IMR-90 (cell line): ENCODE measurements around the gene RBFOX1. TPM values are rescaled to one million over a fixed set of nuclear protein-coding genes. Genes with fewer than 3 reads are reported as not detected.

Source experiments
- ATAC-seq: fragments of 200-7000 bp; cut with Tn5 transposase; 2 replicates; pipeline ENCODE4 v1.9.1; 2020; ENCODE audit warnings: low read depth, mild to moderate bottlenecking, moderate library complexity
- BruUV-seq: library from RNA; stranded (reverse); fragments of 400-500 nt; replicated peaks from 2 replicates; lab custom pipeline; 2021; lab: Mats Ljungman, UMichigan
- CTCF ChIA-PET: fragments of 300-600 bp; formaldehyde crosslinking; extraction: SDS; loops from one replicate; lab custom pipeline; 2021; ENCODE audit warnings: antibody characterized with exemption; lab: Yijun Ruan, JAX
- POLR2A ChIA-PET: fragments of 300-600 bp; sonication (Branson Sonifier 250); formaldehyde crosslinking; loops from one replicate; lab custom pipeline; 2022; ENCODE audit warnings: antibody characterized with exemption; ENCODE audit not compliant: unreplicated experiment; lab: Charles Lee
- DNase-seq: peaks from one replicate; pipeline ENCODE4 v3.0.0; 2013
- H2AFZ ChIP-seq: replicated peaks from 2 replicates; pipeline ENCODE3; 2013; ENCODE audit warnings: low read length, mild to moderate bottlenecking; ENCODE audit not compliant: poor library complexity
- H2AK5ac ChIP-seq: 2 replicates; pipeline ENCODE4 v1.6.1; 2013; ENCODE audit warnings: low read depth, low read length, inconsistent platforms
- H2AK9ac ChIP-seq: replicated peaks from 2 replicates; pipeline ENCODE3; 2013; ENCODE audit warnings: mild to moderate bottlenecking, low read depth, low read length, moderate library complexity; ENCODE audit not compliant: poor library complexity
- H2BK120ac ChIP-seq: 2 replicates; pipeline ENCODE4 v1.6.1; 2013; ENCODE audit warnings: low read depth, low read length, inconsistent platforms
- H2BK15ac ChIP-seq: 3 replicates; pipeline ENCODE4 v1.6.1; 2013; ENCODE audit warnings: low read depth, low read length, inconsistent platforms
- H2BK20ac ChIP-seq: 2 replicates; pipeline ENCODE4 v1.6.1; 2013; ENCODE audit warnings: low read depth, mild to moderate bottlenecking, inconsistent platforms, low read length, moderate library complexity
- H2BK5ac ChIP-seq: 2 replicates; pipeline ENCODE4 v1.6.1; 2013; ENCODE audit warnings: mild to moderate bottlenecking, low read depth, low read length, inconsistent platforms; ENCODE audit not compliant: poor library complexity, severe bottlenecking
- H3K14ac ChIP-seq: replicated peaks from 2 replicates; pipeline ENCODE4 v1.6.1; 2013; ENCODE audit warnings: low read depth, low read length, inconsistent platforms
- H3K18ac ChIP-seq: 2 replicates; pipeline ENCODE4 v1.6.1; 2013; ENCODE audit warnings: low read depth, low read length, control low read depth
- H3K23ac ChIP-seq: 2 replicates; pipeline ENCODE4 v1.6.1; 2013; ENCODE audit warnings: low read depth, low read length, inconsistent platforms
- H3K27ac ChIP-seq: 2 replicates; pipeline ENCODE4 v1.5.1; 2013; ENCODE audit warnings: mild to moderate bottlenecking, control low read depth, low read length; ENCODE audit not compliant: insufficient read depth
- H3K27me3 ChIP-seq: 2 replicates; pipeline ENCODE4 v1.6.1; 2013; ENCODE audit warnings: low read length; ENCODE audit not compliant: control insufficient read depth, insufficient read depth
- H3K36me3 ChIP-seq: 2 replicates; pipeline ENCODE4 v1.6.1; 2013; ENCODE audit warnings: low read length, mixed read lengths; ENCODE audit not compliant: control insufficient read depth, insufficient read depth
- H3K4ac ChIP-seq: 2 replicates; pipeline ENCODE4 v1.6.1; 2013; ENCODE audit warnings: low read depth, low read length, inconsistent platforms
- H3K4me1 ChIP-seq: 2 replicates; pipeline ENCODE4 v1.6.1; 2013; ENCODE audit warnings: low read length, mixed read lengths; ENCODE audit not compliant: control insufficient read depth, insufficient read depth
- H3K4me2 ChIP-seq: 2 replicates; pipeline ENCODE4 v1.6.1; 2013; ENCODE audit warnings: low read depth, mild to moderate bottlenecking, control low read depth, low read length, moderate library complexity
- H3K4me3 ChIP-seq: 2 replicates; pipeline ENCODE4 v1.5.1; 2013; ENCODE audit warnings: low read depth, mild to moderate bottlenecking, control low read depth, low read length, moderate library complexity; ENCODE audit not compliant: insufficient read depth
- H3K56ac ChIP-seq: 2 replicates; pipeline ENCODE4 v1.6.1; 2013; ENCODE audit warnings: low read length, inconsistent platforms; ENCODE audit not compliant: insufficient read depth; ENCODE audit errors: extremely low read depth
- H3K79me1 ChIP-seq, 2 experiments: 2 replicates each; pipeline ENCODE4 v1.6.1; 2013; ENCODE audit warnings: low read length in 2 of 2, inconsistent platforms in 1 of 2, low read depth in 1 of 2
- H3K9ac ChIP-seq: 2 replicates; pipeline ENCODE4 v1.6.1; 2013; ENCODE audit warnings: low read depth, low read length, control low read depth
- H3K9me1 ChIP-seq: 2 replicates; pipeline ENCODE4 v1.6.1; 2013; ENCODE audit warnings: low read length, inconsistent platforms; ENCODE audit not compliant: insufficient read depth
- H3K9me3 ChIP-seq: 2 replicates; pipeline ENCODE4 v1.6.1; 2013; ENCODE audit warnings: low read length; ENCODE audit not compliant: control insufficient read depth, insufficient read depth
- H4K20me1 ChIP-seq: 2 replicates; pipeline ENCODE4 v1.6.1; 2013; ENCODE audit warnings: low read length, inconsistent platforms; ENCODE audit not compliant: insufficient read depth
- H4K5ac ChIP-seq: 2 replicates; pipeline ENCODE4 v1.6.1; 2013; ENCODE audit warnings: mild to moderate bottlenecking, low read depth, low read length, control low read depth
- H4K8ac ChIP-seq, 2 experiments: 2 replicates each; pipeline ENCODE4 v1.6.1; 2013; ENCODE audit warnings: low read depth in 2 of 2, low read length in 2 of 2, control low read depth in 1 of 2, inconsistent platforms in 1 of 2
- H4K91ac ChIP-seq: 2 replicates; pipeline ENCODE4 v1.6.1; 2013; ENCODE audit warnings: low read depth, low read length, inconsistent platforms; ENCODE audit not compliant: insufficient read depth
- BHLHE40 ChIP-seq: fragments of 150-350 bp; IDR thresholded peaks from 2 replicates; pipeline ENCODE4 v1.6.1; 2016; ENCODE audit warnings: mild to moderate bottlenecking, low read depth, low read length
- CEBPB ChIP-seq: IDR thresholded peaks from 2 replicates; pipeline ENCODE4 v1.6.1; 2012; ENCODE audit warnings: low read depth, low read length, improper control_type of control experiment
- CHD1 ChIP-seq: IDR thresholded peaks from 2 replicates; pipeline ENCODE4 v1.6.1; 2012; ENCODE audit warnings: low read depth, low read length, improper control_type of control experiment
- ELK1 ChIP-seq: fragments of 150-350 bp; IDR thresholded peaks from 2 replicates; pipeline ENCODE4 v1.6.1; 2016; ENCODE audit warnings: low read depth, mild to moderate bottlenecking, low read length, moderate library complexity, borderline replicate concordance
- FOS ChIP-seq: fragments of 150-350 bp; IDR thresholded peaks from 2 replicates; pipeline ENCODE4 v1.6.1; 2016; ENCODE audit warnings: low read depth, low read length
- MAFK ChIP-seq: IDR thresholded peaks from 2 replicates; pipeline ENCODE4 v1.6.1; 2012; ENCODE audit warnings: low read depth, low read length, improper control_type of control experiment
- MAZ ChIP-seq: IDR thresholded peaks from 2 replicates; pipeline ENCODE4 v1.6.1; 2012; ENCODE audit warnings: low read depth, mild to moderate bottlenecking, low read length, improper control_type of control experiment, moderate library complexity, borderline replicate concordance
- MXI1 ChIP-seq: IDR thresholded peaks from 2 replicates; pipeline ENCODE4 v1.6.1; 2012; ENCODE audit warnings: low read depth, mild to moderate bottlenecking, low read length, moderate library complexity, borderline replicate concordance
- NFE2L2 ChIP-seq: fragments of 150-350 bp; IDR thresholded peaks from 2 replicates; pipeline ENCODE4 v1.6.1; 2016; ENCODE audit warnings: low read depth, mild to moderate bottlenecking, low read length
- POLR2A ChIP-seq: IDR thresholded peaks from 2 replicates; pipeline ENCODE4 v1.6.1; 2012; ENCODE audit warnings: mild to moderate bottlenecking, low read depth, low read length
- RAD21 ChIP-seq: IDR thresholded peaks from 2 replicates; pipeline ENCODE4 v1.6.1; 2012; ENCODE audit warnings: low read length, improper control_type of control experiment
- RCOR1 ChIP-seq: IDR thresholded peaks from 2 replicates; pipeline ENCODE4 v1.6.1; 2012; ENCODE audit warnings: mild to moderate bottlenecking, low read length, improper control_type of control experiment; ENCODE audit not compliant: insufficient replicate concordance
- RFX5 ChIP-seq: IDR thresholded peaks from 2 replicates; pipeline ENCODE4 v1.8.0; 2012; ENCODE audit warnings: low read depth, mild to moderate bottlenecking, low read length, moderate library complexity
- SMC3 ChIP-seq: fragments of 150-350 bp; IDR thresholded peaks from 2 replicates; pipeline ENCODE4 v1.6.1; 2016; ENCODE audit warnings: low read depth, mild to moderate bottlenecking, antibody characterized with exemption, low read length, moderate library complexity
- WGBS, 2 experiments: methylation state at CpG; one replicate each; pipeline versions ENCODE4 v1.1.5 to v1.1.7; 2013; ENCODE audit warnings: missing lambda C conversion rate in 2 of 2; ENCODE audit not compliant: insufficient read length in 1 of 2; ENCODE audit errors: extremely low coverage in 2 of 2; 5-methylcytosine and 5-hydroxymethylcytosine counted together
- dilution Hi-C: fragments of 300-500 bp; cut with HindIII; formaldehyde crosslinking; loops from one replicate; pipeline ENCODE4 v1.14.3; 2018; ENCODE audit warnings: low sequenced_read_pairs; ENCODE audit not compliant: unreplicated experiment
- in situ Hi-C: fragments of 300-500 bp; cut with MboI; formaldehyde crosslinking; loops from 3 replicates; pipeline ENCODE4 v1.14.3; 2019; ENCODE audit warnings: low sequenced_read_pairs, inconsistent platforms, mixed read lengths
- intact Hi-C: fragments of 100-400 bp; cut with micrococcal nuclease; formaldehyde crosslinking; loops from 2 replicates; pipeline ENCODE4 v1.10.0; 2022
- polyA plus RNA-seq, 3 experiments: library from polyadenylated mRNA; depleted of rRNA; stranded (reverse); fragments of >200 nt; gene quantifications; 2 replicates each; pipeline ENCODE4 v1.2.3, GENCODE V29; 2012; ENCODE audit warnings: low replicate concordance in 1 of 3
- total RNA-seq: library from RNA; depleted of rRNA; stranded (reverse); fragments of >200 nt; gene quantifications from 2 replicates; pipeline ENCODE4 v1.2.3, GENCODE V29; 2012
- TF ChIP-seq, protein P1 (sequence below): fragments of 150-350 bp; IDR thresholded peaks from 2 replicates; pipeline ENCODE4 v1.6.1; 2017; ENCODE audit warnings: mild to moderate bottlenecking, antibody characterized with exemption, low read length, low read depth
- TF ChIP-seq, protein P2 (sequence below): conservative IDR thresholded peaks from 2 replicates; pipeline ENCODE4 v1.5.1; 2012; ENCODE audit warnings: mild to moderate bottlenecking, low read depth, low read length, improper control_type of control experiment

Gene RBFOX1
- total and polyA plus RNA-seq, 2 of the 4 experiments (the other 2 are of a cell fraction) = not detected

GRCh38 chr16:7330709-7331108 is 1.9 kb upstream of the RBFOX1 start:
- no peak overlapping the region for H3K4me3 ChIP-seq
- BruUV-seq = no TSS peak
- peaks cover 5% of the 10 kb centered on the region for H3K9me3 ChIP-seq
- H3K9me1 ChIP-seq = no peaks in the 10 kb centered on the region
- no peaks in the 10 kb centered on the region for H3K36me3 ChIP-seq
- H3K18ac ChIP-seq = no peak overlapping the region
- H4K20me1 ChIP-seq = no peaks in the 10 kb centered on the region
- ChIA-PET CTCF (no interaction called here), POLR2A (no interaction called here)
- H4K5ac ChIP-seq = no peak overlapping the region
- no peak overlapping the region for H4K8ac ChIP-seq
- dilution Hi-C loops = no loop called here
- WGBS, 2 experiments = no CpG with 5 or more reads among the region's 8 CpGs
- no peak overlapping the region for H3K9ac ChIP-seq
- no peak overlapping the region for H3K23ac ChIP-seq
- H3K14ac ChIP-seq = no peak overlapping the region
- H2BK5ac ChIP-seq = no peak overlapping the region
- no peak for TF ChIP-seq FOS
- TF ChIP-seq SMC3 = no peak
- no peak for TF ChIP-seq MAFK
- no peak for TF ChIP-seq CHD1
- no peak for TF ChIP-seq CEBPB
- TF ChIP-seq MAZ = no peak
- no peak for TF ChIP-seq NFE2L2
- no peak for TF ChIP-seq MXI1
- TF ChIP-seq, protein P1, sequence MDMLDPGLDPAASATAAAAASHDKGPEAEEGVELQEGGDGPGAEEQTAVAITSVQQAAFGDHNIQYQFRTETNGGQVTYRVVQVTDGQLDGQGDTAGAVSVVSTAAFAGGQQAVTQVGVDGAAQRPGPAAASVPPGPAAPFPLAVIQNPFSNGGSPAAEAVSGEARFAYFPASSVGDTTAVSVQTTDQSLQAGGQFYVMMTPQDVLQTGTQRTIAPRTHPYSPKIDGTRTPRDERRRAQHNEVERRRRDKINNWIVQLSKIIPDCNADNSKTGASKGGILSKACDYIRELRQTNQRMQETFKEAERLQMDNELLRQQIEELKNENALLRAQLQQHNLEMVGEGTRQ = no peak
- TF ChIP-seq, protein P2, sequence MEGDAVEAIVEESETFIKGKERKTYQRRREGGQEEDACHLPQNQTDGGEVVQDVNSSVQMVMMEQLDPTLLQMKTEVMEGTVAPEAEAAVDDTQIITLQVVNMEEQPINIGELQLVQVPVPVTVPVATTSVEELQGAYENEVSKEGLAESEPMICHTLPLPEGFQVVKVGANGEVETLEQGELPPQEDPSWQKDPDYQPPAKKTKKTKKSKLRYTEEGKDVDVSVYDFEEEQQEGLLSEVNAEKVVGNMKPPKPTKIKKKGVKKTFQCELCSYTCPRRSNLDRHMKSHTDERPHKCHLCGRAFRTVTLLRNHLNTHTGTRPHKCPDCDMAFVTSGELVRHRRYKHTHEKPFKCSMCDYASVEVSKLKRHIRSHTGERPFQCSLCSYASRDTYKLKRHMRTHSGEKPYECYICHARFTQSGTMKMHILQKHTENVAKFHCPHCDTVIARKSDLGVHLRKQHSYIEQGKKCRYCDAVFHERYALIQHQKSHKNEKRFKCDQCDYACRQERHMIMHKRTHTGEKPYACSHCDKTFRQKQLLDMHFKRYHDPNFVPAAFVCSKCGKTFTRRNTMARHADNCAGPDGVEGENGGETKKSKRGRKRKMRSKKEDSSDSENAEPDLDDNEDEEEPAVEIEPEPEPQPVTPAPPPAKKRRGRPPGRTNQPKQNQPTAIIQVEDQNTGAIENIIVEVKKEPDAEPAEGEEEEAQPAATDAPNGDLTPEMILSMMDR = no peak
- no peak for TF ChIP-seq BHLHE40
- no peak for TF ChIP-seq ELK1
- TF ChIP-seq RCOR1 = no peak
- TF ChIP-seq POLR2A = no peak
- TF ChIP-seq RFX5 = no peak
- no peak for TF ChIP-seq RAD21
- no peak overlapping the region for H2BK15ac ChIP-seq
- no peak overlapping the region for H3K27ac ChIP-seq
- intact Hi-C loops = no loop called here
- H2AK9ac ChIP-seq = no peak overlapping the region
- ATAC-seq (no peak), DNase-seq (no peak)
- H2AK5ac ChIP-seq = no peak overlapping the region
- H3K79me1 ChIP-seq = no peaks in the 10 kb centered on the region
- H2BK20ac ChIP-seq = no peak overlapping the region
- H3K4ac ChIP-seq = no peak overlapping the region
- H3K4me2 ChIP-seq = no peak overlapping the region
- no peak overlapping the region for H2AFZ ChIP-seq
- H3K56ac ChIP-seq = no peak overlapping the region
- H2BK120ac ChIP-seq = no peak overlapping the region
- in situ Hi-C loops = no loop called here
- no peaks in the 10 kb centered on the region for H3K4me1 ChIP-seq
- H3K27me3 ChIP-seq = no peaks in the 10 kb centered on the region
- no peak overlapping the region for H4K91ac ChIP-seq
